Tongue (tissue), 2 donors: ENCODE results near the gene NPSR1. TPM values are rescaled to one million over a fixed set of nuclear protein-coding genes. Genes with fewer than 3 reads are reported as not detected.
A peak's percentile ranks its signal among the peaks of the same experiment; 100 is the strongest.
"Not testable (repeated sequence)": the region's sequence is repeated elsewhere in the genome, so short reads cannot be mapped to it uniquely, and the experiment has no call there.

Experiments used
- DNase-seq: peaks from one replicate; pipeline ENCODE4 v3.0.0-alpha.2; 2015
- total RNA-seq: library from RNA; depleted of rRNA; stranded (reverse); fragments of >200 nt; gene quantifications from one replicate; pipeline ENCODE4 v1.2.3, GENCODE V29; 2014

NPSR1 gene, protein sequence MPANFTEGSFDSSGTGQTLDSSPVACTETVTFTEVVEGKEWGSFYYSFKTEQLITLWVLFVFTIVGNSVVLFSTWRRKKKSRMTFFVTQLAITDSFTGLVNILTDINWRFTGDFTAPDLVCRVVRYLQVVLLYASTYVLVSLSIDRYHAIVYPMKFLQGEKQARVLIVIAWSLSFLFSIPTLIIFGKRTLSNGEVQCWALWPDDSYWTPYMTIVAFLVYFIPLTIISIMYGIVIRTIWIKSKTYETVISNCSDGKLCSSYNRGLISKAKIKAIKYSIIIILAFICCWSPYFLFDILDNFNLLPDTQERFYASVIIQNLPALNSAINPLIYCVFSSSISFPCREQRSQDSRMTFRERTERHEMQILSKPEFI
- not detected for total RNA-seq

GRCh38 chr7:34657632-34658268, at the start of gene NPSR1:
NPSR1 (plus strand) TSS chr7:34658218; CDS start chr7:34658413, 195 bp downstream.
- no peak for DNase-seq

GRCh38 chr7:34612661-34613060, 45.4 kb upstream of the NPSR1 start:
- DNase-seq, result peak; percentile 18

DNA sequence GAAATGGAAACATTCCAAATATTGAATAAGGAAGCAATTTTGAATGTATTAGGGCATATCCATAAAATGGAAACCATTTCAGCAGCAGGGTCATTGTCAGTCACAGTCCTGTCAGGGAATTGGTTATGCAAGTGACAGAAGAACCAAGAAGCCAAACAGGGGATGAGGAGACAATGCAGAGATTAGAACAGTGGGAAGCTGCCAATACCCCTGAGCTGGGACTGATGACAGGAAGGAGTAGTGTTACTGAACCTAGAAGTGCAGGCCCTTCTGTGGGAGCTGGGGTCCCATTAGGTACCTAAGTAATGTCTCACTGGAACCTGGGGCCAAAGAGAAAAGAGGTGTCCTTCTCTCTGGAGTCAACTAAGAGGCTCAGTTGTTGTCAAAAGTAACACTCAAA, 37.6 kb upstream of the NPSR1 start:
- no peak for DNase-seq

GRCh38 chr7:34622182-34622581, 35.8 kb upstream of the NPSR1 start:
- DNase-seq, result no peak

DNA sequence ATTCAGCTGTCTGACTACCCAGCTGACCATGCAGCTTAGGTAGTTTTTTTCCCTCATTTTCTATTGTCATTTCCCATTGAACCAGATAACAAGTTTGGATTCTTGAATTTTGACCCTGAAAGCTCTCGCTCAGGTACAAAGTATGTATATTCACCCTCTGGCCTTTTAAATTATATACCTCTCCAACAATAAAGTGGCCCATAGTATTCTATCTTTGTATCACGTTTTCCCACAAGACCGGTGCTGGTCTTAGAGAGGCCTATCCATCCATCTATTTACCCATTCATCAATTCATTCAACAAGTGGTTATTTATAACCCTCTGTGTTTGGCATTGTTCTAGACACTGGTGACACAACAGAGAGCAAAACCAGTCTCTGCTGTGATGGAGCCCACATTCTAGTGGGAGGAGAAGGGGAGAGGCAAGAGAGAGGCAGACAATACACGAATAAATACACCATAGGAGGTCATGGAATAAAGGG, 35.2 kb upstream of the NPSR1 start:
- no peak for DNase-seq

GRCh38 chr7:34628618-34629017, 29.4 kb upstream of the NPSR1 start:
- not testable (repeated sequence) for DNase-seq

DNA sequence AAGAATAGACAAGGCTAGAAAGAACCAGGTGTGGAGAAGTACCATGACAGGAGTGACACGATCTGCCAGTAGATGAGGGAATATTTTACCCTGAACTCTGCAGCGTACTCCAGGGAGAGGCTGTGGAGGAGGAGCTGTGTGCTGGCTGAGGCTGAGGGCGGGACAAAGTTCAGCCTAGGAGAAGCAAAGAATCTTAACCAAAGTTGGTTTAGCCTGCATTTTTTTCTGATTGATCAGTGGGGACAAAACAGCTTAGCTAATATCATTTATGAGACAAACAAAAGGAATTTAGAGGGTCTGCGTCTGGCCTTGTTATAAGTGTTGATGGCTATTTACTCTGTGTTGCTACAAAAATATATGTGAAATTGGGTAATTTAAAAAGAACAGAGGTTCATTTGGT, 5.2 kb upstream of the NPSR1 start:
- DNase-seq, result no peak

DNA sequence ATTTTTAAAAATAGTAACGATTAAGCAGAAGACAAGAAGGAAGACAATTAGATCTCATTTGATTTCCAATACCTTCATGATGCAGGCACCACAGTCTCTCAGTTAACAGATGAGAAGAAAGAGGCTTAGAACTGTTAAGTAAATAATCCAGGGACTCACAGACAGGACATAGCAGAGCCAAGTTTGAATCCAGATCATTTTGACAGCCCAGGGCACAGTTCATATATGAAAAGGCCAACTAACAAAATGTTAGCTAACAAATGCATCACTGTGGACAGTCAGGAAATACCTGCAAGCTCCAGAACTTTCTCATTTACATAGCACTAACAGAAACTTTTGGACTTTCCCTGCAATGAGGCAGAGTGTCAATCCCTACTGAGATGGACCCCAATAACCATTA, 4.2 kb upstream of the NPSR1 start:
- no peak for DNase-seq

GRCh38 chr7:34655384-34655783, 2.6 kb upstream of the NPSR1 start:
- DNase-seq, result no peak

DNA sequence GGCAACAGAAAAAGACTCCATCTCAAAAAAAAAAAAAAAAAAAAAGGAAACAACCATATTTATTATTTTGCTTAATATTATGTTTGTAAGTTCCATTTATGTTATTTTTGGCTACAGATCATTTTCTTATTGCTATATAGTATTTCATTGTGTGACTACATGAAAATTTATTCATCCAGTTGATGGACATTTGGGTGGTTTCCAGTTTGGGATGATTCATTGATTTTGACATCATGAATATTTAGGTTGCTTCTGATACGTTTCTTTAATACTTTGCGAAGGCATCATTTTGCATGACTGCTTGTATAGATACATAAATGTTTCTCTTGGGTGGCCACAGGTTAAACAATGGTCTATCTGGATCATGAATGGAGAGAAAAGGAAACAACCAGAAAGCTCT, 2.0 kb upstream of the NPSR1 start:
- no peak for DNase-seq

DNA sequence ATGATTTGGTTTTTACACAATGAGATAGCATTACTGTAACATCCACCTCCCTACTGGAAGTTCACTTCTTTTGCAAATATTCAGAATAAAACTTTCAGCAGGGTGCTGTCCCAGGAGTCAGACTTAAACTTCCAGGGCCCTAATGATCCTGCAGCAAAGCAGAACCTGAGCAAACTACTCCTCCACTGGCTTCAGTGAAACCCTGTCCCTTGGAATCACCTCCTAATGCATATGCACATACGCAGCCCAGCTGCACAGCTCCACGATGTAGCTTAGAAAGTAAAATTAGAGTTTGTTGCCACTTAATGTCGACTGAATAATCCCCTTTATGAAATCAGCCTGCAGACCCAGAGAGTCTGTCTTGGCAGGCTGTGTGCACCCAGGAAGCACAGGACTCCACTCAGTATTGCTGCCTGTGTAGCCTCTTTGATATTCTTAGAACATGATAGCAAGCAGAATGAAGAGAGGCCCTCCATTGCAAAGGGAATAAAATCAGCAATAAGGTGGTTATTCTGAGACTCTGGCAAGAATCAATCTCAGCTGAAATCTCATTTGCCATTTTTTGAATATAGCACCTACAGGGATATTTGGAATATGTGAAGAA, 1.6 kb downstream of the NPSR1 start:
- DNase-seq, result no peak

- DNase-seq, result no peak
Measured at GRCh38 chr7:34662058-34662708, 4.2 kb downstream of the NPSR1 start.

DNA sequence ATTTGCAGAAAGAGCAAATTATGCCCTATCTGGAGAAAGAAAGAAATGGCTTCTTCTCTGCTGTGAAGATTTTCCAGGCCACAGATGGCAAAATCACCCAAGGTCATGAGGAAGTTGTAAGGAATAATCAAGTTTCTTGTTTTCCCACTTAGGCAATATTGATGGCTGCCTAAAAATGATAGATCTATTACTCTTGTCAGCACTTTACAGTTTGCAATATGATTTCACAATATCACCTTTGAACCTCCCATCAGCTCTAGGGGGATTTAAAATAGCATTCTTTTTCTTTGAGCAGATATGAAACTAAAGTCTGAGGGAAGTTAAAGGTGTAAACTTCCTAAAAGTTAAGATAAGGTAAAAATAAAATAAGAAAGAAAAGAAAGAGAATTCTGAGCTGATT, 6.7 kb downstream of the NPSR1 start:
- DNase-seq, result no peak

DNA sequence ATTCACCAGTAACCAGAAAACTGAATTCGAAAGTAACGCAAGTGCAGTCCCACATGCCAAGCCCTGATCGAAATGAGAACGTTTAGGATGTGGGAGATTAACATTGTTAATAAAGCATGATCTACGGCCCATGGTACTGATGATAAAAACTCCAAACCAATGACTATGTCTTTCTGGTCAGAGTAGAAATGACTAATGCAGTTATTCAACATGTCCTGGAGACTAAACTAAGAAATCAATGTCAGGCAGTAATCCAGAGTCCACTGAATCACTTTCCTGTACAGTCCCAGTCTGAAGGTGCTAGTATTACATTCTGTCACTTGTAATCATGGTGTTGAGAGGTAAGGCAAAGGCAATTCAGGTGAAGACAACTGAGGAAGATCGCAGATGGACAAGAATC, 14.4 kb downstream of the NPSR1 start:
- no peak for DNase-seq

GRCh38 chr7:34673066-34673465, 15.0 kb downstream of the NPSR1 start:
- no peak for DNase-seq

DNA sequence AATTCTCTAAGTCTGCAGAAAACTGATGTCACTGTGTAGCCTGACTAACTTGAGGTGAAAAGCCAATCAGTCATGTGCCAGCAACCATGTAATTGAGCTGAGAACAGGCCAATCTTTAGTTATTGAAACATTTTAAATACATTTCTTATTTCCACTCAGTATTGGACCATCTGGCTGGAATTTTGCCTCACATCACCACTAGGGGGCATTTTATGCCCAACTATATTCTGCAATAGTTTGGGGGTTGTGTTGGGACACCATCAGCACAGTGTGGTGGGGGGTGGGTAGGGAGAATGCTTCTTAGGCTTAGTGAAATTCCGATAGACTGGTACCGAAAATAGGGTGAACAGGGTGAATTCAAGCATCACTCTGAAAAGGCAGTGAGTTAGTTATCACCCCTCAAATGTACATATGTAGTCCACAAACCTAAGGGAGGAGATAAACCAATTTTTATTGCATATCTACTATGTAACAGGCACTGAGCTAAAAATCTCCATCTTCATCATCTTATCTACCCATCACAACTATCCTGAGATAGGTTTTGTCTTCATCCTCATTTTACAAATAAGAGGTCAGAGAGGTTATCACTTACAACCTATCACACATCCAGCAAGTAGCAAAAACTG, 17.8 kb downstream of the NPSR1 start:
- peak; percentile 15 for DNase-seq

DNA sequence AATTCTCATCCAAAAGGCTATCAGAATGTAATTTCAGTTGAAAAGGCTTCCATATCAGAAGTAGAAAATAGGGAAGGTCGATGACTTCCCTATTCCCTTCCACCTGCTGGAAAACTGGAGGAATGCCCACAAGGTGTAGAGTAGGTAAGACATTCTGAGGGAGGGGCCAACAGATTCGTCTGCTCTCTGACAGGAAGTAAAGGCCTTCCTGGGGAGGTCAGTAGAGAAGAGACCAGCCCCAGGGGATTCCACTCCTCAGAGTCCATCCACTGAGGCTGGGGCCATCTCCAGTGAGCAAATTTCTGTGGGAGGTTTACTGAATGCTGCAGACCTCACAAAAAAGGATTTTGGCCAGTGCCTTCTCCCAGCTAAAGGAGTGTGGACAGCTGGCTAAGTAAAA, 19.5 kb downstream of the NPSR1 start:
- DNase-seq, result no peak

DNA sequence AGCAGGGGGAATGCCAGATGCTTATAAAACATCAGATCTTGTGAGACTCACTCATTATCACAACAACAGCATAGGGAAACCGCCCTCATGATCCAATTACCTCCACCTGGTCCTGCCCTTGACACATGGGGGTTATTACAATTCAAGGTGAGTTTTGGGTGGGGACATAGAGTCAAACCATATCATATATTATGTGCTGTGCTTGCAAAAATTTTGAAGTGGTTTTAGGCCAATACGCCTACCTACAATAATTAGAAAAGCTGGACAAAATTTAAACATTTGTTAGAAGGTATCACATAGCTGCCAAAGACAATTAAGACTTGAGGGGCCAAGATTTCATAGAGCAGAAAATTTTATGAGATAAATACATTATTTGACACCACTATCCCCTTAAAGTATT, 29.5 kb downstream of the NPSR1 start:
- no peak for DNase-seq

DNA sequence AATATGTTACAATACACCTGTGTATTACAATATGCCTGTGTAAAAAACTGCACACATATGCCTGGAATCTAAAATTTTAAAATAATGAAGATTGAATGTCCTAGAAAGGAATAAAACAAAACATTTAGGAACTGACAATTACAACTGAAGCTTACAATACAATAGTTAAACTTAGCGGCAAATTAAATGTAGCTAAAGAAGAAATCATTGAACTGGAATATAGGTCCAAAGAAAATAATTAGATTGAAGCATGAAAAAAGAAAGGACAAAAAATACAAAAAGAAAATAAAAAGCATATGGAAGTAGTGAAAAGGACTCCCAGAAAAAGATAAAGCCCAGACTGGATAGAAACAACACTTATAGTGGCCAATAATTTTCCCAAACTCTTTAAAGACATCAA, 38.4 kb downstream of the NPSR1 start:
- no peak for DNase-seq

DNA sequence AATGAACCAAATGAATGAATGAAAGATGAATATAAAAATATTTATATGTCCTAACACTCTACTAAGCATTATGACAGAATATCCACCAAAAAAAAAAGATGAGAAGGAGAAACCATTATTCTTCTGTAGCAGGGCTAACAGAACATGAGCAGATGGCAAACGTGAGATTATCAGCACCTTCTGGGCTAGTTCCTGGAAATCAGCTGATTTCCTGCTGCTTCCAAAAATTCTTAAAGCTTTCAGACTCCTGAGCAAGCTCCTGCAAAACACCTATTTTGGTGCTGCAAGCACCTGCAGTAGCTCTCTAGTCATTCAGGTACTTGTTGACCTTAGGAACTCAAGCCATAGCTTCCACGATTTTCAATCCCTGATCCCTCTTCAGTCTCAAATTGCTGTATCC, 51.8 kb downstream of the NPSR1 start:
- no peak for DNase-seq

- DNase-seq, result no peak
Measured at GRCh38 chr7:34718867-34719266, 60.8 kb downstream of the NPSR1 start.

DNA sequence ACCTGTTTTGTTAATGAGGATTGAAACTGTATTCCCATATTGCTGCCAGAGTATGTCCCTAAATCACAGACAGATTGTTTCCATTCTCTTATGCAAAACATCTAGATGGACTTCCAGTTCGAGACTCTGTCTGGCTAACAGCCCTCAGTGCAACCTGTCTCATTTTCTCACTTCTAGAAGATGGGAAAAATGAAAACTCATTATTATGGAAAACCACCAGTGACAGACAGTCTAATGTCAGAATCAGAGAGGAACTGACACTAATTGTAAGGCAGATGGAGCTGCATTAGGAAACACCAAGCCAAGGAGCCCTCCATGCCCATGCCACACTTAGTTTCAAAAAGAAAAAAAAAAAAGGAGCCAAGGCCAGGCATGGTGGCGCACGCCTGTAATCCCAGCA, 61.6 kb downstream of the NPSR1 start:
- DNase-seq, result no peak

DNA sequence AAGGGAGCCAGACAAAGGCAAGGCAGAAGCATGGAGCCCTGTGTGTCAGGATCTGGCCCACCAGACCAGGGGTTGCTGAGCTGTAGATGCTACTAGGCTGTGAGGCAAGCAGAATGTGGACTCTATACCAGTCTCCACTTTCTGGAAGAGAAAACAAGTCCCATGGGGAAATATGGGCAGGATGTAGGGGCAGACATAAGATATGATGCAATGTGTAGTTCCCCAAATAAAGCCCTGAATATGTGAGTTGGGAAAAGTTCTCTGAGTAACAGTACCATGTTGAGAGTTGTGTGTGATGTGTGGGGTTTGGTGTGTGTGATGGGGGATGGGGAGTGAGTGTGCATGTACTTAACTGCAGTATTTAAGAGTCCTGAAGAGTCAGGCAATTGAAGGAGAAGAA, 62.3 kb downstream of the NPSR1 start:
- no peak for DNase-seq
